IMR-90 (cell line): Measurements from ENCODE around the gene KPTN.

ENCODE experiments used
- BHLHE40 ChIP-seq: fragments of 150-350 bp; IDR thresholded peaks from 2 replicates; pipeline ENCODE4 v1.6.1; 2016; ENCODE audit warnings: mild to moderate bottlenecking, low read depth, low read length
- CTCF ChIP-seq: conservative IDR thresholded peaks from 2 replicates; pipeline ENCODE4 v1.5.1; 2012; ENCODE audit warnings: mild to moderate bottlenecking, low read depth, low read length, improper control_type of control experiment
- MAFK ChIP-seq: IDR thresholded peaks from 2 replicates; pipeline ENCODE4 v1.6.1; 2012; ENCODE audit warnings: low read depth, low read length, improper control_type of control experiment
- MXI1 ChIP-seq: IDR thresholded peaks from 2 replicates; pipeline ENCODE4 v1.6.1; 2012; ENCODE audit warnings: low read depth, mild to moderate bottlenecking, low read length, moderate library complexity, borderline replicate concordance
- POLR2A ChIP-seq: IDR thresholded peaks from 2 replicates; pipeline ENCODE4 v1.6.1; 2012; ENCODE audit warnings: mild to moderate bottlenecking, low read depth, low read length
- SMC3 ChIP-seq: fragments of 150-350 bp; IDR thresholded peaks from 2 replicates; pipeline ENCODE4 v1.6.1; 2016; ENCODE audit warnings: low read depth, mild to moderate bottlenecking, antibody characterized with exemption, low read length, moderate library complexity
- USF2 ChIP-seq: fragments of 150-350 bp; IDR thresholded peaks from 2 replicates; pipeline ENCODE4 v1.6.1; 2017; ENCODE audit warnings: mild to moderate bottlenecking, antibody characterized with exemption, low read length, low read depth

GRCh38 chr19:47438793-47439220 is 45.2 kb downstream of the KPTN start:
- TF ChIP-seq USF2 (no peak), CTCF (no peak), SMC3 (no peak), MAFK (no peak), MXI1 (no peak), BHLHE40 (no peak), POLR2A (no peak)
